ENCODE results near the gene NDUFAF5.

NDUFAF5 gene

DNA sequence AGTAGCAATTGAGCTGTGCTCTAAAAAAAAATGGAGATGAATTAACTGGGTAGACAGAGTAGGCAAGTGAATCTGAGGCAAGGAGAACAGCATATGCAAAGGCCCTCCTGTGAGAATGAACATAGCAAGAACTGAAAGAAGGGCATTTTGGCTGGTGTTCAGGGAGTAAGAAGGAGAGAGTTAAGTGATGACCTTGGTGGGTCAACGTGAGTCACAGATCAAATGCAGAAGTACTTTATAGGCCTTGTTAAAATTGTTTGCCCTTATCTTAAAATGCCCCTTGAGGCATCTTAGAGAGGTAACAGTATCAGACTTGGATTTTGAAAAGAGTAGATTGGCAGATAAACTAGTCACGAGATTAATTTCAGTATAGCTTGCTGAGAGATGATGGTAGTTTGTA is 24.5 kb downstream of the NDUFAF5 start:
- Histone ChIP-seq H3K9me3 (ENCODE audit: control insufficient read depth, low read length) (no peaks in the 10 kb centered on the region), H3K9ac (ENCODE audit: low read length) (no peak overlapping the region), H3K4me3 (ENCODE audit: low read length) (no peak overlapping the region), H3K4me1 (ENCODE audit: control insufficient read depth, insufficient read depth, low read length) (peaks cover 17% of the 10 kb centered on the region), H3K27me3 (replicated peaks; ENCODE audit: control insufficient read depth, insufficient read depth, low read length) (no peaks in the 10 kb centered on the region), H3K36me3 (ENCODE audit: control insufficient read depth, insufficient read depth, low read length, severe bottlenecking) (peaks cover 86% of the 10 kb centered on the region)
- DNase-seq (ENCODE audit: low read depth), result no peak

DNA sequence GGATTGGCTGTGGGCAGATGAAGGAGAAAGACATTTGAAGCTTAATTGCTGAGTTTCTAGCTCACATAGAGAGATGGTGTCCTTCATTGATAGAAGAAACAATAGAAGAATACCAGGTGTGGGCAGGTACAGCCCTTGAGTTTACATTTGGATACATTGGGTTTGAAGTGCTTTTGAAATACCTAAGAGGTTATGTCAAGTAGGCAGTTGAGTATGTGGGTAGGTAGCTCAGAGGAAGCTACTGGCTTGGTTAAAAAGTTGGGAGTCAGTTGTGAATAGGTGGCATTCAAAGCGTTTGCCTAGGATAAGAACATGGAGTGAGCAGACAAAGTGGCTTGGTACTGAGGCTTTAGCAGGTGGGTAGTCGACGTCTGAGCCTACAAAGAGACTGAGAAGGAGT is 25.0 kb downstream of the NDUFAF5 start:
- Histone ChIP-seq H3K36me3 (ENCODE audit: control insufficient read depth, insufficient read depth, low read length, severe bottlenecking) (peaks cover 86% of the 10 kb centered on the region), H3K9ac (ENCODE audit: low read length) (no peak overlapping the region), H3K9me3 (ENCODE audit: control insufficient read depth, low read length) (no peaks in the 10 kb centered on the region), H3K27me3 (replicated peaks; ENCODE audit: control insufficient read depth, insufficient read depth, low read length) (no peaks in the 10 kb centered on the region), H3K4me1 (ENCODE audit: control insufficient read depth, insufficient read depth, low read length) (peaks cover 17% of the 10 kb centered on the region), H3K4me3 (ENCODE audit: low read length) (no peak overlapping the region)
- no peak for DNase-seq (ENCODE audit: low read depth)

- H3K36me3 ChIP-seq (ENCODE audit: control insufficient read depth, insufficient read depth, low read length, severe bottlenecking), result peaks cover 86% of the 10 kb centered on the region
- no peak for DNase-seq (ENCODE audit: low read depth)
- no peaks in the 10 kb centered on the region for H3K9me3 ChIP-seq (ENCODE audit: control insufficient read depth, low read length)
- no peak overlapping the region for H3K9ac ChIP-seq (ENCODE audit: low read length)
- H3K4me1 ChIP-seq (ENCODE audit: control insufficient read depth, insufficient read depth, low read length), result peaks cover 17% of the 10 kb centered on the region
- no peak overlapping the region for H3K4me3 ChIP-seq (ENCODE audit: low read length)
- H3K27me3 ChIP-seq (replicated peaks; ENCODE audit: control insufficient read depth, insufficient read depth, low read length), result no peaks in the 10 kb centered on the region
Observed at GRCh38 chr20:13810446-13810845, 25.6 kb downstream of the NDUFAF5 start.

DNA sequence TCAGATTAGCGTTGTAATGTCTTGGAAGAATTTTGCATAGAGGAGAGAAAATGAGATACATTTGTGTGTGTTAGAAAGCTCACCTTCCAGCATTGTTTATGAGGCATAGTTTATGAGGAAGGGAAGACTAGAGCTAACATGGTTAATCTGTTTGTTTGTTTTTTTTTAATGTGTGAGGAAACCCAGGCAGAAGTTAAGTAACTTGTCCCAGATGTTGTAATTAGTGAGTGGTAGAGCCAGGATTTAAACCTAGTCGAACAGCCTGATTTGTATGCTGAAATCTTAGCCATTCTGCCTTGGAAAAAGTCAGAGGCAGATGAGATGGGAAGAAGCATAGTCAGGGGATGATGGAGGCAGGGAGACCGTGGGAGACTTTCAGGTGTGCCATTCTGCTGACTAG is 29.1 kb downstream of the NDUFAF5 start:
- peak; percentile 33 for DNase-seq (ENCODE audit: low read depth)

DNA sequence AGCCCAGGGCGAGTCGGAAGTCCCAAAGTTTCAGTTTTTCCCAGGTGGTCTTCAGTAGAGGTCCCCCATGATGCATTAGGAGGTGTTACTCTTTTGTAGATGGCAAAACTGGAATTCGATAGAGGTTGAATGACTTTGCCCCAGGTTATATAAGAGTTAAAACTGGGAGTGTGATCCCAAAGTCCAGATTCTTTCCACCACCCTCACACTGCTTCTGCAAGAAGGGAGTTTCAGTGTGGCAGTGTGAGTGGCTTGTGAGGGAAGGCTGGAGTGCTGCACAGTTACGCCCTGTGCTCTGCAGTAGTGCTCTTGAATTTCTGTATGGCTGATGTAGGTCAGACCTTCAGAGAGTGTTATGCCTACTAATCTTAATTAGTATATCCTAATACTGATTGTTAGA is 29.8 kb downstream of the NDUFAF5 start:
- peaks cover 21% of the 10 kb centered on the region for H3K4me1 ChIP-seq (ENCODE audit: control insufficient read depth, insufficient read depth, low read length)
- no peak overlapping the region for H3K9ac ChIP-seq (ENCODE audit: low read length)
- no peaks in the 10 kb centered on the region for H3K9me3 ChIP-seq (ENCODE audit: control insufficient read depth, low read length)
- DNase-seq (ENCODE audit: low read depth), result no peak
- no peaks in the 10 kb centered on the region for H3K27me3 ChIP-seq (replicated peaks; ENCODE audit: control insufficient read depth, insufficient read depth, low read length)
- no peak overlapping the region for H3K4me3 ChIP-seq (ENCODE audit: low read length)
- peaks cover 83% of the 10 kb centered on the region for H3K36me3 ChIP-seq (ENCODE audit: control insufficient read depth, insufficient read depth, low read length, severe bottlenecking)

More for the DNA sequence above, 29.1 kb downstream of the NDUFAF5 start:
- H3K9me3 ChIP-seq (ENCODE audit: control insufficient read depth, low read length), result no peaks in the 10 kb centered on the region
- no peak overlapping the region for H3K4me3 ChIP-seq (ENCODE audit: low read length)
- peaks cover 90% of the 10 kb centered on the region for H3K36me3 ChIP-seq (ENCODE audit: control insufficient read depth, insufficient read depth, low read length, severe bottlenecking)
- H3K27me3 ChIP-seq (replicated peaks; ENCODE audit: control insufficient read depth, insufficient read depth, low read length), result no peaks in the 10 kb centered on the region
- H3K4me1 ChIP-seq (ENCODE audit: control insufficient read depth, insufficient read depth, low read length), result peaks cover 21% of the 10 kb centered on the region
- no peak overlapping the region for H3K9ac ChIP-seq (ENCODE audit: low read length)

GRCh38 chr20:13816757-13817156 is 31.9 kb downstream of the NDUFAF5 start:
- Histone ChIP-seq H3K9ac (ENCODE audit: low read length) (no peak overlapping the region), H3K36me3 (ENCODE audit: control insufficient read depth, insufficient read depth, low read length, severe bottlenecking) (peaks cover 62% of the 10 kb centered on the region)
- no peak for DNase-seq (ENCODE audit: low read depth)

DNA sequence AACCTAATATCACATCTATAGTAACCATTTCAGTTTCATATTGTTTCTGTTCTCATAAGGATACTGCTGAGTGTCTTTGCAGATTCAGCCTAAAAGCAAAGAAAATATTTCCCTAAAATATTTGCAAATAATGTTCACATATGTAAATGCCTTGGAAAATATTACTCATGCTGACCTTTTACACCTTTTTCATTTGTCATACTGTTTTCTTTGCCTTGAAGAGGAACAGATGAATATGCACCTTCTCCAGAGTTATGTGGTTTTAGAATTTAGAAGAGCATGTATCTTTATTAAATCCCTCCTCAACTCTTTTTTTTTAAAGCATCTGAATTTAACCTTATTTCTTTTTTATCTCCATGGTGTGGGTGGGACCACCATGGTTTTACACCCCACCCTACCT is 32.5 kb downstream of the NDUFAF5 start:
- Histone ChIP-seq H3K9me3 (ENCODE audit: control insufficient read depth, low read length) (peaks cover 4% of the 10 kb centered on the region), H3K36me3 (ENCODE audit: control insufficient read depth, insufficient read depth, low read length, severe bottlenecking) (peaks cover 56% of the 10 kb centered on the region), H3K9ac (ENCODE audit: low read length) (no peak overlapping the region), H3K4me1 (ENCODE audit: control insufficient read depth, insufficient read depth, low read length) (peaks cover 23% of the 10 kb centered on the region), H3K4me3 (ENCODE audit: low read length) (no peak overlapping the region), H3K27me3 (replicated peaks; ENCODE audit: control insufficient read depth, insufficient read depth, low read length) (no peaks in the 10 kb centered on the region)
- peak; percentile 16 for DNase-seq (ENCODE audit: low read depth)

More at GRCh38 chr20:13816757-13817156, 31.9 kb downstream of the NDUFAF5 start:
- Histone ChIP-seq H3K27me3 (replicated peaks; ENCODE audit: control insufficient read depth, insufficient read depth, low read length) (no peaks in the 10 kb centered on the region), H3K4me3 (ENCODE audit: low read length) (no peak overlapping the region), H3K9me3 (ENCODE audit: control insufficient read depth, low read length) (peaks cover 4% of the 10 kb centered on the region), H3K4me1 (ENCODE audit: control insufficient read depth, insufficient read depth, low read length) (peaks cover 22% of the 10 kb centered on the region)

DNA sequence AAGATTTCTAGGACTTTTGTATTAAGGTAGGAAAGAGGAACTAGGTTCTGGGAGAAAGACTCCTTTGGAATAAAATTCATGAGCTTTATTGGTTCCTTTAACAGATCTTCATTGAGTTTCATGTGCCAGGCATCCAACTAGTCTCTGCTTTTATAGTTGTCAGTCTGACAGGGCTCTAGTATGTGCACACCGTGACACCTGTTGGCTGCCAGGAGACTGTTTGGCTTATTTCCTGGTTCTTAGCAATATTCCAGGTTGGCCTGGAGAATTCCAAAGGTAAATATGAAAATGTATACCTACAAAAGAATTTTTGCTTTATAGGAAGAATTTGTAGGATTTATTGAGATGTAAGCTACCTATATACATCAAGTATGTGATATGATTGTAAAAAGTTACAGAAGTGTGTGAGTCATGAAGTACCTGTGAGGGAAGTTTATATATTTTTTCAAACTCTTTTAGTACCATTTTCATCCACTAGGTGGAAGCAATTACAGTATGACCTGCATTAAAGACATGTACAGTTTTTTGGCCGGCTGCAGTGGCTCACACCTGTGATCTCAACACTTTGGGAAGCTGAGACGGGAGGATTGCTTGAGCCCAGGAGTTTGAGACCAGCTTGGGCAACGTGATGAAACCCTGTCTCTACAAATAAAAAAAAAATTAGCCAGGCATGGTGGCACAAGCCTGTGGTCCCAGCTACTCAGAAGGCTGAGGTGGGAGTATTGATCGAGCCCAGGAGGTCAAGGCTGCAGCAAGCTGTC is 35.2 kb downstream of the NDUFAF5 start:
- Histone ChIP-seq H3K4me1 (ENCODE audit: control insufficient read depth, insufficient read depth, low read length) (peaks cover 17% of the 10 kb centered on the region), H3K36me3 (ENCODE audit: control insufficient read depth, insufficient read depth, low read length, severe bottlenecking) (peaks cover 36% of the 10 kb centered on the region), H3K4me3 (ENCODE audit: low read length) (no peak overlapping the region), H3K9ac (ENCODE audit: low read length) (no peak overlapping the region), H3K27me3 (replicated peaks; ENCODE audit: control insufficient read depth, insufficient read depth, low read length) (no peaks in the 10 kb centered on the region), H3K9me3 (ENCODE audit: control insufficient read depth, low read length) (peaks cover 4% of the 10 kb centered on the region)
- DNase-seq (ENCODE audit: low read depth), result peak; percentile 79

DNA sequence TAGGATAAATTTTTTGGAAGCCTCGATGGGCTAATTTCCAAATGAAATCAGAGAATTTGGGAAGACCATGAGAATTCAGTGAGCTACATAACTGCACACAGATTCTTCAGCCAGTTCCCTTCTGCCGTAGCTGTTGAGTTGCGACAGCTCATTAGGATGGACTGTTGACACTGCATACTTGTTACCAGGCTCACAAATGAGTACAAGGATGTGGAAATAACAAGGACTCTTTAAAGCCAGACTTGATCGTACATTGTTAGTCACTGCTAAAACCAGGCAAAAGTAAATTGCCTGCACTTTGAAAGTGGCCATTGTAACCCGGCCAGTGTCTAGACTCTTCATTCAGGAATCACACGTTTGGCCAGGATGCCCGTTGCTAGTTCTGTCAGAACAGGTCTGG is 37.0 kb downstream of the NDUFAF5 start:
- H3K9ac ChIP-seq (ENCODE audit: low read length), result no peak overlapping the region
- no peak overlapping the region for H3K4me3 ChIP-seq (ENCODE audit: low read length)
- peaks cover 20% of the 10 kb centered on the region for H3K36me3 ChIP-seq (ENCODE audit: control insufficient read depth, insufficient read depth, low read length, severe bottlenecking)
- DNase-seq (ENCODE audit: low read depth), result peak; percentile 7
- no peaks in the 10 kb centered on the region for H3K27me3 ChIP-seq (replicated peaks; ENCODE audit: control insufficient read depth, insufficient read depth, low read length)
- H3K4me1 ChIP-seq (ENCODE audit: control insufficient read depth, insufficient read depth, low read length), result peaks cover 17% of the 10 kb centered on the region
- H3K9me3 ChIP-seq (ENCODE audit: control insufficient read depth, low read length), result peaks cover 4% of the 10 kb centered on the region

GRCh38 chr20:13822459-13822858 is 37.6 kb downstream of the NDUFAF5 start:
- no peak for DNase-seq (ENCODE audit: low read depth)
- Histone ChIP-seq H3K9ac (ENCODE audit: low read length) (no peak overlapping the region), H3K4me1 (ENCODE audit: control insufficient read depth, insufficient read depth, low read length) (peaks cover 14% of the 10 kb centered on the region), H3K27me3 (replicated peaks; ENCODE audit: control insufficient read depth, insufficient read depth, low read length) (no peaks in the 10 kb centered on the region), H3K36me3 (ENCODE audit: control insufficient read depth, insufficient read depth, low read length, severe bottlenecking) (peaks cover 14% of the 10 kb centered on the region), H3K9me3 (ENCODE audit: control insufficient read depth, low read length) (peaks cover 4% of the 10 kb centered on the region), H3K4me3 (ENCODE audit: low read length) (no peak overlapping the region)

- no peak for DNase-seq (ENCODE audit: low read depth)
- H3K4me1 ChIP-seq (ENCODE audit: control insufficient read depth, insufficient read depth, low read length), result peaks cover 13% of the 10 kb centered on the region
- H3K27me3 ChIP-seq (replicated peaks; ENCODE audit: control insufficient read depth, insufficient read depth, low read length), result no peaks in the 10 kb centered on the region
- no peak overlapping the region for H3K9ac ChIP-seq (ENCODE audit: low read length)
- H3K9me3 ChIP-seq (ENCODE audit: control insufficient read depth, low read length), result peaks cover 4% of the 10 kb centered on the region
- H3K36me3 ChIP-seq (ENCODE audit: control insufficient read depth, insufficient read depth, low read length, severe bottlenecking), result no peaks in the 10 kb centered on the region
- no peak overlapping the region for H3K4me3 ChIP-seq (ENCODE audit: low read length)
Observed at GRCh38 chr20:13824459-13824858, 39.6 kb downstream of the NDUFAF5 start.

DNA sequence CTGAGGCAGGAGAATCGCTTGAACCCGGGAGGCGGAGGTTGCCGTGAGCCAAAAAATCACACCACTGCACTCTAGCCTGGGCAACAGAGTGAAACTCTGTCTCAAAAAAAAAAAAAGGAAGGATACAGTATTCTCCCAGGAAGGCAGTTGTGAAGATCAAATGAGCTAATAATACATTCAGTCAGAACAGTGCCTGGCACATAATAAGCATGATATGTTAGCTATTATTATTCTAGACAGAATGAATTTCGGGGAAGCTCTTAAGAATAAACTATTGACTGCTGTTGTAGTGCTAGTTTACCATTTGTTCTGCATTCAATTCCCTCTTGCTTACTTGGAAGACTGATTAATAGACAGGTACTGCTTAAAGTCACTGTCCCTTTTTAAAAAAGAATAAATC is 40.6 kb downstream of the NDUFAF5 start:
- H3K4me3 ChIP-seq (ENCODE audit: low read length), result no peak overlapping the region
- H3K9ac ChIP-seq (ENCODE audit: low read length), result no peak overlapping the region
- peaks cover 4% of the 10 kb centered on the region for H3K9me3 ChIP-seq (ENCODE audit: control insufficient read depth, low read length)
- peaks cover 13% of the 10 kb centered on the region for H3K4me1 ChIP-seq (ENCODE audit: control insufficient read depth, insufficient read depth, low read length)
- H3K36me3 ChIP-seq (ENCODE audit: control insufficient read depth, insufficient read depth, low read length, severe bottlenecking), result no peaks in the 10 kb centered on the region
- no peak for DNase-seq (ENCODE audit: low read depth)
- no peaks in the 10 kb centered on the region for H3K27me3 ChIP-seq (replicated peaks; ENCODE audit: control insufficient read depth, insufficient read depth, low read length)
